ENCODE results near the gene SYT1.

Gene SYT1

DNA sequence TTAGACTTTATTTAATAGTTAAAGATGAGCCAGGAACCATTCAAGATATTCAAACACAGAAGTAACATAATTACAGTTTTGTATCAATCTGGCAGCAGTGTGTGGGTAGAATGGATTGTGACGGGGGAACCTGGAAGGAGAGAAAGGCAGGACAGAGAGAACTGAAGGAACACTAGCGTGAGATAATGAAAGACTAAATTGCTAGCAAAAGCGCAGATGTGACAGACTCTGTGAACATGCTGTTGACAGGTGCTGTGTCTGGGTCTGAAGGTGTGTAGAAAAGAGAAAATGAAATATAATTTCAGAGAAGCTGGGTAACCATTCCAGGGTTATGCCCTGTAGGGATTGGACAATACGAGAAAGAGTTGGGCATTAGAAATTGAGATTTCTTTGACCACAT is 372.3 kb downstream of the SYT1 start:
- DNase-seq, result no peak

DNA sequence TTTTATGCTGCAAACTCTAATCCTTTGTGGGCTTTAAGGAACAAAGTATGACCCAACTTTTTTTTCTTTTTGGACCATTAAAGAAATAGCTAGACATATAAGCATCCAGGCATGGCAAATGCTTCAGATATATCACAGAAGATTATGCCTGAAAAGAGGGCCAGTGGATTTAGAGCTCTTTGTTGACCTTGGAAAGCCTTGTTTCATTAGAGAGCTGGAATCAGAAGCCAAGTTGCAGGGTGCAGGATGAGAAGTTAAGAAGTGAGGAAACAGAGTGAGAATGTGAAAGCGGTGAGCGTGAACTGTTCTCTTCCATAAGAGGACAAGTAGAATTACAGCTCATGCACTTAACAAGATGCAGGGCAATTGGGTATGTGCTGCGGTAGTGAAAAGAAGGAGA is 373.7 kb downstream of the SYT1 start:
- DNase-seq, result no peak

DNA sequence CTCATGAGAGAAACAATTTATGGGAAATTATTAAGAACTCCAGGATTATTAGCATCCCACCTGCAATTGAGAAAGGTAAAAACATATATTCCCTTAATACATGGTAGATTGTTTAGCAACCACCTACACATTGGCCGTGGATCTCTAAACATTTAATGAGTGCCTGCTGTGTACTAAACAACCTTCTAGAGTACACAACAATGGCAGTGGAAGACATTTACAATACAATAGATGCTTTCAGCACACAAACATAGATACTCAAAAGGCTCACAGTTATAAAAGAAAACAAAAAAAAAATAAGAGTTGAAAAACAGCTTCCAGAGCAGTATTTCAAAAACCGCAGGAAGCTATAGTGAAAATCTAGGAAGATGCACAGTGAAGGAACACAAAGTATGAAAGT is 382.9 kb downstream of the SYT1 start:
- DNase-seq, result no peak

GRCh38 chr12:79250186-79250585 is 385.6 kb downstream of the SYT1 start:
- no peak for DNase-seq

GRCh38 chr12:79250960-79251755 is 386.6 kb downstream of the SYT1 start:
- DNase-seq, result no peak

GRCh38 chr12:79252358-79253075 is 387.9 kb downstream of the SYT1 start:
- DNase-seq, result no peak

- no peak for DNase-seq
Observed at GRCh38 chr12:79255288-79255687, 390.7 kb downstream of the SYT1 start.

- no peak for DNase-seq
Observed at GRCh38 chr12:79260923-79261322, 396.3 kb downstream of the SYT1 start.

DNA sequence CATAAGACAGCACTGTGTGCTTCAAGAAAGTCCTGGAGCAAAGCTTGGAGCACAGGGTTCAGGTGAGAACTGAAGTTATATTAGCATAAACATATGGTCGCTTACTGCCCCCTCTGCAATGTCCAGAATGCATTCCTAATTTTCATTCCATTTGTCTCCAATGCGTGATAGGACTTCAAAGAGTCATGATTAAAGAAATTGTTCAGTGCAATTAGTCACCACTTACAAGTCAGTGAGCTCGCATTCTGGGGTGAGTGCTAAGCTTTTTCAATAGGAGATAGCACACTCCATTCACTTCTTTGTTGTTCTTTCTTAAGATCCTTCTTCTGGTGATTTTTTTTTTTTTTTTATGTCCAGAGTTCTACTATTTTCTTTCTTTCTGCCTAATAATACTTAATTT is 398.4 kb downstream of the SYT1 start:
- no peak for DNase-seq

DNA sequence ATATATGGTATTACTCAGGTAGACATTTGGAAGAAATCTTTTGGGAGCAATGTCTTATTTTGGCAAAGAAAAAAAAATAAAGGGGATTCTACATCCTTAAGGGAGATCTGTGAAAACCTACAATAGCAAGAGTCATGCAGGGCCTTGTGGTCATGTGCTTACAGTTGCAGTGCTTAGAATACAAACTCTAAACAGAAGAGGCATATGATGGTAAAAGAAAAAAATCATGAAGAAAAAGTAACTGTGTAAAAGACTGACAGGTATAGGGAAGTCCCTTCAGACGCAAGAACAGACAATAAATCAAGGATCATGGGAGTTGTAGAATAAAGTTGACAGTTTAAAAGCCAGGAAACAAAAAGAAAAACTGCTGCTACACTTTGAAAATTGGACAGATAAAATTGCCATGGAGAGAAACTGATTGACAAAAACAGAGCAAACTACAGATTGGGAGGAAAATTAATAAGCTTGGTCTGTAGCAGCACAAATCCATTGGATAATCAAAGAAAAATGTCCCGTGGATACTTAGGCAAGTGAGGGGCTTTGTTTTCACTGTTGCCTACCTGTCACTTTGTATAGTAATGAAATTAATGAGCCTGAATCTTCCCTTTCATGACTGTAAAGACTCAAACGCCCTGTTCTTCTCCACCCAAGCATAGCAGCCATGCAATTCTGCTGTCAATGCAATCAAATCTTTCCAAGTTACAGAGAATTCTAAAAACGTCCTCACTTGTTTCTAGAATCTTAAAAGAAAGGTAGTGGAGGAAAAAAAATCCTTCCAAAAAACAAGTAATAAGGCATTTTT is 402.0 kb downstream of the SYT1 start:
- DNase-seq, result no peak

GRCh38 chr12:79267580-79267979 is 403.0 kb downstream of the SYT1 start:
- no peak for DNase-seq

- DNase-seq, result no peak
Observed at GRCh38 chr12:79274501-79275064, 410.0 kb downstream of the SYT1 start.

DNA sequence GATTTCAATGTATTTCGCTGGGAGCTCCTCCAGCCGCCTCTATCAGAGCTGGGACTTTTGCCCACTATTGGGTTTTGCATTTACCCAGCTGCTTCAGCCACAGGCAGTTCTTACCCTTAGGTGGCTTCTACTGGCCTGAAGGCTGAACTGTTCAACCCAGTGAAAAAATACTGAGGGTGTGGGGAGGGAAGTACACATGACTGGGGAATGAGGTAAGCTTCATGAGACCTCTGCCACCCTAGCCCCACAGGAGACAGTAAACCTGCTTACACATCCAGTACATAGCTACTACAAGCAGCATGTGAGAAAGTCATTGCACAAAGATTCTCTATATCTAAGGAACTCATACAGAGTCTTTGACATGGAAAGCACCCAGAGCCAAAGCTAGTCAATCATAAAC is 411.1 kb downstream of the SYT1 start:
- DNase-seq, result no peak

- DNase-seq, result no peak
Observed at GRCh38 chr12:79283364-79283763, 418.8 kb downstream of the SYT1 start.

DNA sequence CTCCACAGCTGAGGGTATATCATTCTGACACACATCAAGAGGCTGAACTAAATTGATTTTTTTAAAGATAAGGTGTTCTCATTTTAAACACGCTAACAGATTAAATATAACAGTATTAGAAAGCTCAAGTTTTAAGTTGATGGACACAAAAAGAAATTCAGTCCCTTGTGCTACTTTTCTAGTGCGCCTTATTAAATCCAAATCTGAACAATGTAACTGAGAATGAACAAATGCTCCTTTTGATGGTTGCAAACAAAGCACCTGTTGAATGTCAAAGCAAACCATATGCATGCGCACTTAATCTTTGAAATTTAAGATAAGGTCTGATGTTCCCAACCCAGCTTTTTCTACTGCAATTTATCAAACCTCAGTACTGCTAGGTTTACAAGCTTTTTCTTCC is 424.3 kb downstream of the SYT1 start:
- no peak for DNase-seq

- DNase-seq, result no peak
Observed at GRCh38 chr12:79291711-79292110, 427.1 kb downstream of the SYT1 start.

- DNase-seq, result no peak
Observed at GRCh38 chr12:79294590-79294989, 430.0 kb downstream of the SYT1 start.

GRCh38 chr12:79295572-79295971 is 431.0 kb downstream of the SYT1 start:
- no peak for DNase-seq

DNA sequence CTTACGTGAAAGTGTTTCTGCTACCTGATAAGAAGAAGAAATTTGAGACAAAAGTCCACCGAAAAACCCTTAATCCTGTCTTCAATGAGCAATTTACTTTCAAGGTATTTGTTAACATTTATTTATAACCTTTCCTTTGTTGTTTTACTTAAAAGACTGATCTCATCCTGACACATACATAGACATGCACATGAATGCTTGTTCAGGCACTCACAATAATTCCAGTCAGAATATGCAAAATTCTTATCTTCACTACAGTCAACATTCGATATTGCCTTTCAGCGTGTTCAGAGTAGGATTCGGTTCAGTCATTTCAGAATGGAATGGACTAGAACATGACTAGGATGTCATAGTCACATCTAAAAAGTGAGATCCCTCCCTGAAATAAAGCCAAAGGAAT is 431.6 kb downstream of the SYT1 start:
- no peak for DNase-seq

DNA sequence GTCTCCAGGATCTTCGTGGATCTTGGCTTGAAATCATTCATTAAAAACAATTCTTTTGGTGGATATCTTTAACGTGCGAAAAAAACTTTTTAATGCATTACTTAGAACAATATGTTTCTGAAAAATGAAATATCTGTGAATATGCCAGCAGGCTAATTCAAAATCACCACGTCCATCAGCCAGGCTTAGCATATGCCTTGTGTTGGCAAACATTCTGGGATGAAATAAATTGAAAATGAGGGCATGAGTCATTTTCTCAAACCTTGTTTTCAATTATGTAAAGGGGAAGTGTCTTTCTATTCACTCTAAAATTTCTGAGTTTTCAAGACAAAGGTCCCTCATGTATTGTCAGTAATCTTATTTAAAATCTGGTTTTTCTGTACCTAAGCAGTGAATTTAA is 432.3 kb downstream of the SYT1 start:
- DNase-seq, result no peak

GRCh38 chr12:79298506-79298905 is 433.9 kb downstream of the SYT1 start:
- no peak for DNase-seq

- DNase-seq, result no peak
Observed at GRCh38 chr12:79299447-79300198, 435.0 kb downstream of the SYT1 start.

GRCh38 chr12:79300199-79300568 is 435.6 kb downstream of the SYT1 start:
- DNase-seq, result no peak

Data from GF-D8 (cell line).